H1 (cell line): ENCODE results near the gene SFTPB. TPM values are rescaled to one million over a fixed set of nuclear protein-coding genes. Genes with fewer than 3 reads are reported as not detected.

Experiments used
- CTCF ChIA-PET: fragments of 300-600 bp; sonication (Branson Sonifier 250); formaldehyde crosslinking; loops from one replicate; lab custom pipeline; 2021; ENCODE audit not compliant: partially characterized antibody; lab: Charles Lee
- POLR2A ChIA-PET: fragments of 300-600 bp; sonication (Branson Sonifier 250); formaldehyde crosslinking; loops from one replicate; lab custom pipeline; 2021; ENCODE audit warnings: inconsistent platforms; ENCODE audit not compliant: partially characterized antibody; lab: Charles Lee
- DNase-seq, 2 experiments: peaks; one replicate each; pipeline versions ENCODE4 v3.0.0 to v3.0.0-alpha.2; 2010 to 2022; ENCODE audit warnings: low spot score in 2 of 2, low read depth in 1 of 2, mixed read lengths in 1 of 2
- FAIRE-seq: peaks from 2 replicates; lab custom pipeline; 2011; peaks lifted over from hg19 to GRCh38; lab: Jason Lieb, UNC
- H2AFZ ChIP-seq: 2 replicates; pipeline ENCODE4 v1.8.1; 2012; ENCODE audit warnings: low read length, inconsistent platforms
- H2AK5ac ChIP-seq: 2 replicates; pipeline ENCODE4 v1.6.1; 2013; ENCODE audit warnings: low read depth, low read length
- H2BK120ac ChIP-seq: replicated peaks from 2 replicates; pipeline ENCODE3; 2013; ENCODE audit warnings: low read depth, low read length, inconsistent platforms
- H2BK12ac ChIP-seq: 2 replicates; pipeline ENCODE4 v1.6.1; 2013; ENCODE audit warnings: low read depth, low read length
- H2BK15ac ChIP-seq: 2 replicates; pipeline ENCODE4 v1.6.1; 2013; ENCODE audit warnings: low read length
- H2BK20ac ChIP-seq: 2 replicates; pipeline ENCODE4 v1.6.1; 2013; ENCODE audit warnings: low read length
- H2BK5ac ChIP-seq: 2 replicates; pipeline ENCODE4 v1.6.1; 2013; ENCODE audit warnings: low read depth, low read length
- H3K14ac ChIP-seq: 2 replicates; pipeline ENCODE4 v1.6.1; 2013; ENCODE audit warnings: inconsistent platforms; ENCODE audit not compliant: insufficient read length
- H3K18ac ChIP-seq: 2 replicates; pipeline ENCODE4 v1.6.1; 2013; ENCODE audit warnings: low read length; ENCODE audit errors: extremely low read depth
- H3K23ac ChIP-seq: 2 replicates; pipeline ENCODE4 v1.6.1; 2013; ENCODE audit warnings: inconsistent platforms; ENCODE audit not compliant: insufficient read length
- H3K23me2 ChIP-seq: 2 replicates; pipeline ENCODE4 v1.6.1; 2013; ENCODE audit warnings: low read depth, low read length
- H3K27ac ChIP-seq: 2 replicates; pipeline ENCODE4 v1.6.1; 2011; ENCODE audit warnings: low read depth, low read length, inconsistent platforms
- H3K27me3 ChIP-seq, 4 experiments: replicated peaks in 1 of 4; 1 replicate in 1 of 4; 2 replicates in 3 of 4; pipeline versions ENCODE4 v1.6.1 to v1.8.1; 2011 to 2013; ENCODE audit warnings: low read length in 3 of 4, mild to moderate bottlenecking in 3 of 4, inconsistent platforms in 2 of 4, mixed read lengths in 2 of 4, moderate library complexity in 1 of 4; ENCODE audit not compliant: control insufficient read depth in 3 of 4, insufficient read depth in 3 of 4; ENCODE audit errors: extremely low read depth in 1 of 4
- H3K36me3 ChIP-seq, 4 experiments: 2 replicates each; pipeline versions ENCODE4 v1.6.1 to v1.8.1; 2011 to 2013; ENCODE audit warnings: mild to moderate bottlenecking in 4 of 4, low read length in 3 of 4, moderate library complexity in 2 of 4, control low read depth in 1 of 4, inconsistent platforms in 1 of 4; ENCODE audit not compliant: insufficient read depth in 4 of 4, control insufficient read depth in 2 of 4
- H3K4ac ChIP-seq: replicated peaks from 2 replicates; pipeline ENCODE3; 2013; ENCODE audit warnings: low read length, low read depth, mixed read lengths, inconsistent platforms; ENCODE audit not compliant: insufficient read length
- H3K4me1 ChIP-seq, 4 experiments: replicated peaks in 1 of 4; 1 replicate in 1 of 4; 2 replicates in 3 of 4; pipeline versions ENCODE4 v1.6.1 to v1.8.1; 2011 to 2013; ENCODE audit warnings: low read length in 3 of 4, inconsistent platforms in 2 of 4, mixed read lengths in 1 of 4; ENCODE audit not compliant: insufficient read depth in 4 of 4, control insufficient read depth in 3 of 4
- H3K4me2 ChIP-seq, 2 experiments: 2 replicates each; pipeline versions ENCODE4 v1.6.1 to v1.8.1; 2011 to 2013; ENCODE audit warnings: low read depth in 2 of 2, low read length in 2 of 2, control low read depth in 1 of 2, inconsistent platforms in 1 of 2, mild to moderate bottlenecking in 1 of 2; ENCODE audit not compliant: insufficient read depth in 1 of 2
- H3K4me3 ChIP-seq, 4 experiments: fragments of 200-600, 300-600 bp in 1 of 4; sonication (generic), shearing (Covaris generic), sonication (Bioruptor Twin) in 1 of 4; 2 replicates each; pipeline versions ENCODE4 v1.5.1 to v1.8.1; 2011 to 2016; ENCODE audit warnings: low read length in 4 of 4, low read depth in 3 of 4, control low read depth in 2 of 4, inconsistent platforms in 2 of 4, mild to moderate bottlenecking in 2 of 4, mixed read lengths in 1 of 4, moderate library complexity in 1 of 4; ENCODE audit not compliant: insufficient read depth in 2 of 4; ENCODE audit errors: extremely low read depth in 1 of 4
- H3K56ac ChIP-seq: replicated peaks from 2 replicates; pipeline ENCODE3; 2013; ENCODE audit warnings: low read depth, mild to moderate bottlenecking, mixed read lengths, low read length, inconsistent platforms; ENCODE audit not compliant: insufficient read length
- H3K79me1 ChIP-seq: 2 replicates; pipeline ENCODE4 v1.6.1; 2013; ENCODE audit warnings: low read depth, low read length, control low read depth
- H3K79me2 ChIP-seq, 2 experiments: 2 replicates each; pipeline versions ENCODE4 v1.6.1 to v1.8.1; 2012 to 2013; ENCODE audit warnings: low read length in 2 of 2, mild to moderate bottlenecking in 2 of 2, inconsistent platforms in 1 of 2; ENCODE audit not compliant: insufficient read depth in 2 of 2, control insufficient read depth in 1 of 2
- H3K9ac ChIP-seq, 4 experiments: replicated peaks in 1 of 4; 1 replicate in 1 of 4; 2 replicates in 3 of 4; pipeline versions ENCODE4 v1.6.1 to v1.8.1; 2011 to 2013; ENCODE audit warnings: low read depth in 3 of 4, low read length in 3 of 4, control low read depth in 2 of 4, mild to moderate bottlenecking in 2 of 4, moderate library complexity in 2 of 4, inconsistent platforms in 1 of 4; ENCODE audit errors: extremely low read depth in 1 of 4
- H3K9me3 ChIP-seq, 2 experiments: 2 replicates each; pipeline versions ENCODE4 v1.6.1 to v1.8.1; 2012 to 2013; ENCODE audit warnings: mild to moderate bottlenecking in 2 of 2, moderate library complexity in 2 of 2, control low read depth in 1 of 2, inconsistent platforms in 1 of 2, low read depth in 1 of 2, low read length in 1 of 2, mixed read lengths in 1 of 2; ENCODE audit not compliant: insufficient read depth in 2 of 2
- H4K20me1 ChIP-seq, 2 experiments: replicated peaks in 1 of 2; 2 replicates each; pipeline versions ENCODE3 to v1.8.1; 2011 to 2013; ENCODE audit warnings: inconsistent platforms in 2 of 2, low read length in 2 of 2, mild to moderate bottlenecking in 1 of 2; ENCODE audit not compliant: insufficient read depth in 2 of 2, control insufficient read depth in 1 of 2
- H4K5ac ChIP-seq: 2 replicates; pipeline ENCODE4 v1.6.1; 2013; ENCODE audit warnings: low read length, low read depth, mixed read lengths, inconsistent platforms; ENCODE audit not compliant: insufficient read length
- H4K8ac ChIP-seq: 2 replicates; pipeline ENCODE4 v1.8.0; 2013; ENCODE audit warnings: mild to moderate bottlenecking, moderate library complexity, low read length, inconsistent platforms; ENCODE audit not compliant: insufficient read depth; ENCODE audit errors: extremely low read depth
- H4K91ac ChIP-seq: replicated peaks from 2 replicates; pipeline ENCODE3; 2013; ENCODE audit warnings: low read length, mixed read lengths, inconsistent platforms; ENCODE audit not compliant: insufficient read length
- KDM1A ChIP-seq: fragments of 200-600, 300-600 bp; sonication (generic); IDR thresholded peaks from 2 replicates; pipeline ENCODE4 v1.7.1; 2016; ENCODE audit warnings: mild to moderate bottlenecking, low read length, borderline replicate concordance
- RXRA ChIP-seq: IDR thresholded peaks from 2 replicates; pipeline ENCODE4 v1.6.1; 2011; ENCODE audit warnings: low read depth, mild to moderate bottlenecking, low read length, moderate library complexity; ENCODE audit not compliant: insufficient read depth
- WGBS, 2 experiments: shearing (Covaris generic) in 1 of 2; methylation state at CpG; one replicate each; pipeline versions ENCODE4 v1.1.6 to v1.1.7; 2013 to 2015; ENCODE audit warnings: low lambda C conversion rate in 2 of 2, mixed read lengths in 2 of 2, inconsistent platforms in 1 of 2, low coverage in 1 of 2, missing lambda C conversion rate in 1 of 2; ENCODE audit not compliant: insufficient replicate concordance in 2 of 2, insufficient coverage in 1 of 2, insufficient read length in 1 of 2; ENCODE audit errors: extremely low coverage in 1 of 2, missing lambda C conversion rate in 1 of 2; 5-methylcytosine and 5-hydroxymethylcytosine counted together
- polyA plus RNA-seq, 7 experiments: library from polyadenylated mRNA; depleted of rRNA in 3 of 7; stranded (reverse) in 5 of 7; unstranded in 2 of 7; fragments of >200 nt in 5 of 7; fragments of 200-250 nt in 2 of 7; gene quantifications; 1 replicate in 5 of 7; 2 replicates in 1 of 7; 4 replicates in 1 of 7; pipeline versions ENCODE4 v1.2.1 to v1.2.3, GENCODE V29; 2011 to 2013; ENCODE audit warnings: missing spikeins in 2 of 7, mixed read lengths in 2 of 7
- total RNA-seq: library from RNA; stranded (reverse); fragmentation: NEBNext Ultra II Directional; extraction: Animal tissue kit (Norgen Biotek cat#: 25700); gene quantifications from 2 replicates; pipeline ENCODE4 v1.2.1, GENCODE V29; 2021

The SFTPB gene
- total and polyA plus RNA-seq, 2 of the 8 experiments (the other 6 are each of a cell fraction or from before 2014, with no cell fraction given): not detected

DNA sequence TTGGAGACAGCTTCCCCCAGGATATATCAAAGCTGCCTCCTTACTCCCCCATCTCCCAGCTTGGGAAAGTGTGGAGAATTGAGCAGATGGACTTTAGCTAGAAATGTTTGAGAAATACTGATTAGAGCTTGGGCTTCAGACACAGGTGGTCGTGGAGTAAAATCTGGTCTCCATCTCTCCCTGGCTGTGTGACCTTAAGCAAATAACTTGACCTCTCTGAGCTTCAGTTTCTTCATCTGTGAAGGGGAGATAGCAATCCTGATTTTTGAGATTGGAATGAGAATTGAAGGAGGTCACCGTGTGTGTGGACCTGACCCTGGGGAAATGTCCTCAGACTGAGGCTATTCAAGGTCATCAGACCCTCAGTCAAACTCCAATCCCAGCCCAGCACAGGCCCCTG is 29.7 kb upstream of the SFTPB start:
- Histone ChIP-seq H4K5ac (no peak overlapping the region), H2BK15ac (0 out of 2 replicates have a peak overlapping the region, but pooled peaks have one; percentile 47), H3K27me3 (no peaks in the 10 kb centered on the region)
- TF ChIP-seq KDM1A: peak; percentile 81; the same call in 1 of the 2 replicates
- no peak for TF ChIP-seq RXRA
- TF ChIP-seq, all 59 proteins: peak for 1
- Histone ChIP-seq H3K9me3 (no peaks in the 10 kb centered on the region), H3K23ac (no peak overlapping the region), H3K4ac (no peak overlapping the region), H2BK5ac (no peak overlapping the region), H3K79me1 (no peaks in the 10 kb centered on the region), H4K91ac (no peak overlapping the region), H3K4me2 (no peak overlapping the region), H2BK20ac (no peak overlapping the region), H3K14ac (no peak overlapping the region), H2BK12ac (no peak overlapping the region), H3K18ac (no peak overlapping the region), H4K20me1 (no peaks in the 10 kb centered on the region), H3K4me1 (peaks cover 0 to 9% (median 4%) of the 10 kb centered on the region in 4 experiments; a peak in 4 of 7 replicates), H4K8ac (no peak overlapping the region), H3K27ac (no peak overlapping the region), H2AK5ac (no peak overlapping the region), H2AFZ (no peak overlapping the region), H3K4me3 (no peak overlapping the region), H3K23me2 (no peaks in the 10 kb centered on the region), H3K79me2 (no peaks in the 10 kb centered on the region), H3K36me3 (no peaks in the 10 kb centered on the region), H2BK120ac (no peak overlapping the region), H3K56ac (no peak overlapping the region), H3K9ac (no peak overlapping the region)
- FAIRE-seq (no peak), DNase-seq (no peak)
- ChIA-PET POLR2A (interaction anchor here (1.0 kb wide), 1 partner anchor 19 kb away, joined by 3 read pairs; no protein-coding TSS in a partner anchor), CTCF (interaction anchor here (0.9 to 6.8 kb wide), 8 partner anchors 8 to 145 kb away, joined by 3 to 49 read pairs (median 4); no protein-coding TSS in a partner anchor)
- 63% methylated on average over 2 of the region's 2 CpGs; no CpG with 5 or more reads in 1 of the 2 experiments for WGBS, 2 experiments
